ENCODE data around the gene PIK3CG. TPM values are rescaled to one million over a fixed set of nuclear protein-coding genes. Genes with fewer than 3 reads are reported as not detected.
A peak's percentile ranks its signal among the peaks of the same experiment; 100 is the strongest.

The PIK3CG gene
- total and polyA plus RNA-seq, 10 of the 15 experiments (the other 5 are each of a cell fraction or from before 2014, with no cell fraction given) = 0.79 to 7.6 (median 5.2) TPM

DNA sequence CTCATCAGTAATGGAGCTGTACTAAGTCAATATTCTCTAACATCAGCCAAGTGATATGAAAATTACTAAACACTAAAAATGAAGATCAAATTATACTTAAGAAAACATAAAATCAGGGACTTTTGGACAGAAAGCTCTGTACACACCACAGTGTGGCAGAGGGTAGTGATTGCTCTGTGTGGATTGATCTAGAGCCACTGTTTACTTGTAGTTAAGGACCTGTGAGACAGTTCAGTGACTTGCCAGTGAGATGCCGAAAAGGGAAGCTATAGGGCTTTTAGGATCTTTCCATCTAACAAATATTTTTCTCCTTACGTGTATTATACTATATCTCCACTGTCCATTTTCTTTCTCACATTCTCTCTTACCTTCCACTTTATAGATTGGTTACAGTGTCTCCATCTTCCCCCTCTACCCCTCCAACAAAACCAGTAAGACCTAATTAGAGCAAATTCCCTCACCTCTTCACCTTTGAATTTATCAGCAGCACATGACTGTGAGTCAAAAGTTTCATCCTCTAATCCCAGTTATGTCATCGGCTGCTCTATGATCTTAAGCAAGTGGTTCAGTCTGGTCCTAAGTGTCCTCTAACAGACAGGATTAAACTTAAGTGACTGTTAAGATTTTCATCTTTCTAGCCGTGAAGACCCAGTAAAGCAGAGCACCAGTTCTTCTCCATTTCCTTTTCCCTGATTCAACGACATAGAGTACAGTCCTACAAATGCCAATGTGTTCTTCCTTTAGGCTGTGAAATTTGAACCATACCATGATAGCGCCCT, 6.9 kb downstream of the PIK3CG start:
- H2AFZ ChIP-seq (ENCODE audit: control insufficient read depth, low read depth, low read length) = peak overlapping the region; percentile 37
- H3K4me1 ChIP-seq (ENCODE audit: control insufficient read depth, insufficient read depth, low read length) = peaks cover 32% of the 10 kb centered on the region
- TF ChIP-seq YBX1 (IDR thresholded peaks at IDR 0.05) = no peak
- TF ChIP-seq BCL11A (IDR thresholded peaks at IDR 0.05; ENCODE audit: low read depth, low read length) = no peak
- no peak for TF ChIP-seq JUND (IDR thresholded peaks at IDR 0.05; ENCODE audit: low read depth, low read length)
- TF ChIP-seq CBX5 (IDR thresholded peaks at IDR 0.05; ENCODE audit: low read depth) = no peak
- TF ChIP-seq, protein P1, sequence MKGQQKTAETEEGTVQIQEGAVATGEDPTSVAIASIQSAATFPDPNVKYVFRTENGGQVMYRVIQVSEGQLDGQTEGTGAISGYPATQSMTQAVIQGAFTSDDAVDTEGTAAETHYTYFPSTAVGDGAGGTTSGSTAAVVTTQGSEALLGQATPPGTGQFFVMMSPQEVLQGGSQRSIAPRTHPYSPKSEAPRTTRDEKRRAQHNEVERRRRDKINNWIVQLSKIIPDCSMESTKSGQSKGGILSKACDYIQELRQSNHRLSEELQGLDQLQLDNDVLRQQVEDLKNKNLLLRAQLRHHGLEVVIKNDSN (IDR thresholded peaks at IDR 0.05; ENCODE audit: borderline replicate concordance, extremely low read length, insufficient read depth, low read depth, low read length) = no peak
- no peak for TF ChIP-seq CHD4 (IDR thresholded peaks at IDR 0.05)
- TF ChIP-seq SMAD5 (IDR thresholded peaks at IDR 0.05; ENCODE audit: low read depth) = no peak
- TF ChIP-seq HDAC2 (IDR thresholded peaks at IDR 0.05) = no peak
- TF ChIP-seq TAF1 (IDR thresholded peaks at IDR 0.05; ENCODE audit: borderline replicate concordance, low read depth, low read length) = no peak
- TF ChIP-seq STAT3 (IDR thresholded peaks at IDR 0.05; ENCODE audit: low read depth, low read length) = no peak
- peak; percentile 29; the same call in 1 of the 2 replicates for TF ChIP-seq RAD51 (IDR thresholded peaks at IDR 0.05)
- TF ChIP-seq ZNF687 (IDR thresholded peaks at IDR 0.05) = no peak
- TF ChIP-seq, protein P2, sequence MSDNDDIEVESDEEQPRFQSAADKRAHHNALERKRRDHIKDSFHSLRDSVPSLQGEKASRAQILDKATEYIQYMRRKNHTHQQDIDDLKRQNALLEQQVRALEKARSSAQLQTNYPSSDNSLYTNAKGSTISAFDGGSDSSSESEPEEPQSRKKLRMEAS (IDR thresholded peaks at IDR 0.05; ENCODE audit: low read depth, low read length) = no peak
- TF ChIP-seq BHLHE40 (IDR thresholded peaks at IDR 0.05; ENCODE audit: borderline replicate concordance in 1 of 2, low read depth in 2 of 2, low read length in 1 of 2) = peak; percentile 30 to 57; a peak in 2 of 4 replicates
- TF ChIP-seq NR2F1 (conservative IDR thresholded peaks at IDR 0.05) = peak; percentile 48; the same call in 1 of the 2 replicates
- no peak for TF ChIP-seq RFX5 (IDR thresholded peaks at IDR 0.05; ENCODE audit: low read depth, low read length)
- no peak for TF ChIP-seq CHD1 (IDR thresholded peaks at IDR 0.05; ENCODE audit: low read depth, low read length)

More for the DNA sequence above, 6.9 kb downstream of the PIK3CG start:
- Histone ChIP-seq H3K36me3 (ENCODE audit: control insufficient read depth in 2 of 2, insufficient read depth in 2 of 2, low read length in 1 of 2) (no peaks in the 10 kb centered on the region; a peak in 1 of 4 replicates), H3K9ac (ENCODE audit: control insufficient read depth, insufficient read depth, low read length) (peak overlapping the region; percentile 37; the same call in 1 of the 2 replicates), H3K4me2 (ENCODE audit: control insufficient read depth, insufficient read depth) (peak overlapping the region; percentile 77), H3K4me3 (no peak overlapping the region), H3K27ac (ENCODE audit: control insufficient read depth, insufficient read depth) (peak overlapping the region; percentile 46; the same call in 1 of the 2 replicates), H3K9me3 (replicated peaks; ENCODE audit: control insufficient read depth, insufficient read depth, low read length) (no peaks in the 10 kb centered on the region; the same call in 1 of the 3 replicates), H4K20me1 (ENCODE audit: control insufficient read depth, insufficient read depth) (no peaks in the 10 kb centered on the region), H3K27me3 (replicated peaks in 1 of 2; ENCODE audit: control insufficient read depth in 2 of 2, insufficient read depth in 2 of 2, low read length in 1 of 2) (no peaks in the 10 kb centered on the region), H3K79me2 (ENCODE audit: control insufficient read depth, insufficient read depth, low read length) (no peaks in the 10 kb centered on the region)
- POLR2A ChIA-PET = interaction anchor here (0.6 kb wide), 1 partner anchor 22 kb away, joined by 3 read pairs; no protein-coding TSS in a partner anchor
- in situ Hi-C loops (cut with MboI) = loop anchor here (10.0 kb wide), 1 partner anchor 1067 kb away; no protein-coding TSS in a partner anchor
- RAD21 ChIA-PET (ENCODE audit: unreplicated experiment) = interaction anchor here (0.8 to 1.5 kb wide), 2 partner anchors 75 to 302 kb away, joined by 3 to 7 read pairs; no protein-coding TSS in a partner anchor
- peak; percentile 72 for ATAC-seq
- no TSS peak for BruUV-seq (replicated peaks)
- WGBS (ENCODE audit: insufficient coverage, insufficient replicate concordance, low lambda C conversion rate, missing lambda C conversion rate) = 79% methylated on average over 6 of the region's 6 CpGs
- SMC1A ChIA-PET (ENCODE audit: uncharacterized antibody, unreplicated experiment) = interaction anchor here (1.0 to 2.1 kb wide), 8 partner anchors 10 to 1112 kb away, joined by 3 to 10 read pairs (median 4); no protein-coding TSS in a partner anchor
- CTCF ChIA-PET = interaction anchor here (0.6 to 1.5 kb wide), 3 partner anchors 20 to 1050 kb away, joined by 3 to 5 read pairs (median 4); no protein-coding TSS in a partner anchor
- FAIRE-seq = no peak
- intact Hi-C loops (cut with micrococcal nuclease; ENCODE audit: unreplicated experiment) = loop anchor here (1.0 kb wide), 2 partner anchors 11 to 44 kb away; no protein-coding TSS in a partner anchor
- no peak for DNase-seq (ENCODE audit: low read depth, low spot score)
